Astrocyte of the cerebellum (primary cell): Measurements from ENCODE around the gene COL25A1.
"Not testable (repeated sequence)": the region's sequence is repeated elsewhere in the genome, so short reads cannot be mapped to it uniquely, and the experiment has no call there.

Experiments used
- DNase-seq: peaks from one replicate; pipeline ENCODE4 v3.0.0-alpha.2; 2011; ENCODE audit warnings: low read depth
- H3K4me3 ChIP-seq: 2 replicates; pipeline ENCODE4 v1.5.1; 2011; ENCODE audit warnings: mild to moderate bottlenecking, low read depth, low read length, moderate library complexity
- CTCF ChIP-seq: IDR thresholded peaks from 2 replicates; pipeline ENCODE4 v1.5.1; 2012; ENCODE audit warnings: low read length, low read depth, moderate library complexity, mild to moderate bottlenecking; ENCODE audit errors: missing control alignments
- in situ Hi-C: cut with HindIII; loops from 2 replicates; pipeline ENCODE4 v1.10.0; 2017; ENCODE audit warnings: low sequenced_read_pairs

The COL25A1 gene

GRCh38 chr4:108881190-108881589, 421.3 kb downstream of the COL25A1 start:
- TF ChIP-seq CTCF = no peak
- in situ Hi-C loops = loop anchor here (5.0 kb wide), 1 partner anchor 41 kb away; no protein-coding TSS in a partner anchor
- no peak overlapping the region for H3K4me3 ChIP-seq
- DNase-seq = peak; percentile 26

- TF ChIP-seq CTCF = no peak
- DNase-seq = no peak
- in situ Hi-C loops = no loop called here
- H3K4me3 ChIP-seq = no peak overlapping the region
These were observed 423.7 kb downstream of the COL25A1 start for GRCh38 chr4:108878806-108879205.

- DNase-seq = no peak
- TF ChIP-seq CTCF = no peak
- in situ Hi-C loops = no loop called here
- H3K4me3 ChIP-seq = no peak overlapping the region
These were observed 424.6 kb downstream of the COL25A1 start for GRCh38 chr4:108877821-108878220.

GRCh38 chr4:108874806-108875205, 427.7 kb downstream of the COL25A1 start:
- TF ChIP-seq CTCF = no peak
- in situ Hi-C loops = no loop called here
- no peak for DNase-seq
- no peak overlapping the region for H3K4me3 ChIP-seq

GRCh38 chr4:108869970-108870369, 432.5 kb downstream of the COL25A1 start:
- H3K4me3 ChIP-seq, DNase-seq, in situ Hi-C loops: not testable (repeated sequence)

- DNase-seq = no peak
- in situ Hi-C loops = no loop called here
- no peak overlapping the region for H3K4me3 ChIP-seq
- no peak for TF ChIP-seq CTCF
These were observed 433.7 kb downstream of the COL25A1 start for GRCh38 chr4:108868606-108869227.

GRCh38 chr4:108867476-108867875, 435.0 kb downstream of the COL25A1 start:
- in situ Hi-C loops = no loop called here
- no peak for DNase-seq
- TF ChIP-seq CTCF = no peak
- H3K4me3 ChIP-seq = no peak overlapping the region
